ENCODE results near the gene PDS5A. TPM values are rescaled to one million over a fixed set of nuclear protein-coding genes. Genes with fewer than 3 reads are reported as not detected.

Gene PDS5A
- total RNA-seq, 3 donors from 2014 or later (not counting 1 experiment from before 2014, with no cell fraction given), result 80.1 to 99.9 (median 99.8) TPM

DNA sequence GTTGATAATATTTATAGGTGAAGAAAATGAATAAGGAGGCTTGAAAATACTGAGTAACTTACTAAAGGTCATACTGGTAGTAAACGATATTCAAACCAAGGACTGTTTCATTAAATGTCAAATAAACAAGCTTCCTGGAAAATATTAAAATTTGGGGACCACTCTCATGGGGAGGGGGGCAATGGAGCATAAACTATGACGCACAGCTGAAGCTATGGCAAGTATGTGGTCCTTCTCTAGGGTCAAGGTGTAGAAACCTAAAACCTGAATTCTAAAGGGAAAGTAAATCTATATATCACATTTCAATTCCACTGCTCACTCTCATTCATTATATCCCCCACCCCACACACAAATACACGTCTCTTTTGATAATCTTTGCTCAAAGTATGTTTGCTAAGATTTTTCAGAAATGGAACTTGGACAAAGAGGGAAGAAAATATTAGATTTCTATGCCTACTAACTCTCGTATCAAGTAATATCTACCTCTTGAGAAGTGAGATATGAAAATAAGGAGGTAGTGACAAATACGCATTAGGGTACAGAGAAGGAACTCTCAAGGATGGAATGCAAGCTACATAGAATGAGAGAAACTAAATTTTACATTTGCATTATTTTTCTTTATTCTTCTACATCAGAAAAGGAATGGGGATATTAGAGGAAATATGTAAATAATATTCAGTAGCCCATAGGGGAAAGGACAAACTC is 84.6 kb downstream of the PDS5A start:
- no peaks in the 10 kb centered on the region for H3K9me3 ChIP-seq (ENCODE audit: control insufficient read depth, insufficient read depth, low read length)
- no CpG with 5 or more reads among the region's 5 CpGs for WGBS (ENCODE audit: insufficient coverage)
- no peaks in the 10 kb centered on the region for H3K27me3 ChIP-seq (ENCODE audit: control insufficient read depth, insufficient read depth, low read length)
- no peaks in the 10 kb centered on the region for H3K27me3 Mint-ChIP-seq (ENCODE audit: low read depth in 2 of 2)
- H3K36me3 ChIP-seq (ENCODE audit: control insufficient read depth, insufficient read depth, low read length), result peaks cover 56% of the 10 kb centered on the region
- H3K27ac Mint-ChIP-seq, result no peak overlapping the region
- no peak overlapping the region for H3K27ac ChIP-seq (ENCODE audit: low read length)
- peaks cover 7% of the 10 kb centered on the region for H3K36me3 Mint-ChIP-seq
- H3K9me3 Mint-ChIP-seq, result no peaks in the 10 kb centered on the region
- no peak for ATAC-seq
- H3K4me1 Mint-ChIP-seq, result no peaks in the 10 kb centered on the region
- TF ChIP-seq, protein P1, sequence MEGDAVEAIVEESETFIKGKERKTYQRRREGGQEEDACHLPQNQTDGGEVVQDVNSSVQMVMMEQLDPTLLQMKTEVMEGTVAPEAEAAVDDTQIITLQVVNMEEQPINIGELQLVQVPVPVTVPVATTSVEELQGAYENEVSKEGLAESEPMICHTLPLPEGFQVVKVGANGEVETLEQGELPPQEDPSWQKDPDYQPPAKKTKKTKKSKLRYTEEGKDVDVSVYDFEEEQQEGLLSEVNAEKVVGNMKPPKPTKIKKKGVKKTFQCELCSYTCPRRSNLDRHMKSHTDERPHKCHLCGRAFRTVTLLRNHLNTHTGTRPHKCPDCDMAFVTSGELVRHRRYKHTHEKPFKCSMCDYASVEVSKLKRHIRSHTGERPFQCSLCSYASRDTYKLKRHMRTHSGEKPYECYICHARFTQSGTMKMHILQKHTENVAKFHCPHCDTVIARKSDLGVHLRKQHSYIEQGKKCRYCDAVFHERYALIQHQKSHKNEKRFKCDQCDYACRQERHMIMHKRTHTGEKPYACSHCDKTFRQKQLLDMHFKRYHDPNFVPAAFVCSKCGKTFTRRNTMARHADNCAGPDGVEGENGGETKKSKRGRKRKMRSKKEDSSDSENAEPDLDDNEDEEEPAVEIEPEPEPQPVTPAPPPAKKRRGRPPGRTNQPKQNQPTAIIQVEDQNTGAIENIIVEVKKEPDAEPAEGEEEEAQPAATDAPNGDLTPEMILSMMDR (IDR thresholded peaks at IDR 0.05), result no peak
- no peaks in the 10 kb centered on the region for H3K4me1 ChIP-seq (ENCODE audit: control insufficient read depth, insufficient read depth, low read length)
- no peak overlapping the region for H3K4me3 ChIP-seq (ENCODE audit: low read length)
- no peak for DNase-seq
- intact Hi-C loops (cut with micrococcal nuclease), result no loop called here
- no peak overlapping the region for H3K4me3 Mint-ChIP-seq

DNA sequence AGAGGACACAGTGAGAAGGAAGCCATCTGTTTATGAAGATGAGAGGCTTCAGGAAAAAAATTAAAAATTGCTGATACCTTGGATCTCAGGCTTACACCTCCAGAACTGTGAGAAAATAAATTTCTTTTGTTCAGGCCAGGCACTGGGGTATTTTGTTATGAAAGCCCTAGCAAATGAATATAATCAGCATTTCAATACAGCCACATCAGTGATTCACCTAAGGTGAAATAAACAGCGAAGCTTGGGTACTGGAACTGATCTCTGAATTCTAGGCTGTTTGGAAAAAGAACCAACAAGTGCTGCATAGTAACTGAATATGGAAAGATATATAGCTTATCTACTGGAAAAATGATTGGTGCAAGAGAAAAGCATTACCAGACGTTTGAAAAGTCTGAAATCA is 88.5 kb downstream of the PDS5A start:
- no peaks in the 10 kb centered on the region for H3K27me3 Mint-ChIP-seq (ENCODE audit: low read depth in 2 of 2)
- H3K4me1 Mint-ChIP-seq, result no peaks in the 10 kb centered on the region
- ATAC-seq (no peak), DNase-seq (no peak)
- no peak overlapping the region for H3K4me3 ChIP-seq (ENCODE audit: low read length)
- H3K27ac Mint-ChIP-seq, result peak overlapping the region in 1 of 2 donors; percentile 10
- no peaks in the 10 kb centered on the region for H3K9me3 ChIP-seq (ENCODE audit: control insufficient read depth, insufficient read depth, low read length)
- intact Hi-C loops (cut with micrococcal nuclease), result no loop called here
- no peaks in the 10 kb centered on the region for H3K4me1 ChIP-seq (ENCODE audit: control insufficient read depth, insufficient read depth, low read length)
- TF ChIP-seq, protein P1 (IDR thresholded peaks at IDR 0.05), result no peak
- H3K27ac ChIP-seq (ENCODE audit: low read length), result no peak overlapping the region
- peaks cover 26% of the 10 kb centered on the region for H3K36me3 Mint-ChIP-seq
- no peaks in the 10 kb centered on the region for H3K27me3 ChIP-seq (ENCODE audit: control insufficient read depth, insufficient read depth, low read length)
- H3K4me3 Mint-ChIP-seq, result no peak overlapping the region
- peaks cover 36% of the 10 kb centered on the region for H3K36me3 ChIP-seq (ENCODE audit: control insufficient read depth, insufficient read depth, low read length)
- 100% methylated on average over 1 of the region's 2 CpGs for WGBS (ENCODE audit: insufficient coverage)
- no peaks in the 10 kb centered on the region for H3K9me3 Mint-ChIP-seq

DNA sequence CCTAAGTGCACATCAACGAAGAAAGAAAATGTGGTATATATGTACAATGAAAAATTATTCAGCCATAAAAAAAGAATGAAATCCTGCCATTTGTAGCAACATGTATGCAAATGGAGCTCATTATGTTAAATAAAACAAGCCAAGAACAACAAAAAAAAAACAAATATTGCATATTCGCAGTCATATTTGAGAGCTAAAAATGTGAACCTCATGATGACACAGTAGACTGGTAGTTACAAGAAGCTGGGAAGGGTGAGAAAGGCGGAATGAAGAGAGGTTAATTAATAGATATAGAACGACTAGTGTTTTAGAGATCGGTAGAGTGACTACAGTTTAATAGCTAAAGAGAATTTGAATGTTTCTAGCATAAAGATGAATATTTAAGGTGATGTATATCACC is 89.2 kb downstream of the PDS5A start:
- H3K27ac Mint-ChIP-seq, result peak overlapping the region; percentile 10 to 12

More for the DNA sequence above, 89.2 kb downstream of the PDS5A start:
- intact Hi-C loops (cut with micrococcal nuclease), result no loop called here
- H3K36me3 Mint-ChIP-seq, result peaks cover 26% of the 10 kb centered on the region
- 98% methylated on average over 4 of the region's 5 CpGs for WGBS (ENCODE audit: insufficient coverage)
- no peaks in the 10 kb centered on the region for H3K27me3 ChIP-seq (ENCODE audit: control insufficient read depth, insufficient read depth, low read length)
- H3K4me3 ChIP-seq (ENCODE audit: low read length), result no peak overlapping the region
- H3K9me3 ChIP-seq (ENCODE audit: control insufficient read depth, insufficient read depth, low read length), result no peaks in the 10 kb centered on the region
- H3K9me3 Mint-ChIP-seq, result no peaks in the 10 kb centered on the region
- no peak for DNase-seq
- TF ChIP-seq, protein P1 (IDR thresholded peaks at IDR 0.05), result no peak
- H3K27me3 Mint-ChIP-seq (ENCODE audit: low read depth in 2 of 2), result no peaks in the 10 kb centered on the region
- H3K4me1 ChIP-seq (ENCODE audit: control insufficient read depth, insufficient read depth, low read length), result no peaks in the 10 kb centered on the region
- no peaks in the 10 kb centered on the region for H3K4me1 Mint-ChIP-seq
- no peak overlapping the region for H3K27ac ChIP-seq (ENCODE audit: low read length)
- H3K36me3 ChIP-seq (ENCODE audit: control insufficient read depth, insufficient read depth, low read length), result peaks cover 34% of the 10 kb centered on the region
- H3K4me3 Mint-ChIP-seq, result no peak overlapping the region
- ATAC-seq, result no peak
